Pancreas (tissue), 10 donors: Measurements from ENCODE around the gene ANKS1A. TPM values are rescaled to one million over a fixed set of nuclear protein-coding genes. Genes with fewer than 3 reads are reported as not detected.

Experiments
- ATAC-seq, 4 donors: fragments of 200-7000 bp; cut with Tn5 transposase; one replicate each; pipeline versions ENCODE4 v1.8.0 to v1.9.1; 2020; ENCODE audit warnings: mild to moderate bottlenecking in 4 of 4, moderate library complexity in 4 of 4
- DNase-seq, 6 donors: peaks; one replicate each; pipeline ENCODE4 v3.0.0-alpha.2; 2020
- FAIRE-seq: peaks from 2 replicates; lab custom pipeline; 2012; peaks lifted over from hg19 to GRCh38; lab: Jason Lieb, UNC
- H3K27ac ChIP-seq, 4 donors: fragments of 200-600 bp; sonication (generic); 1 replicate in 3 of 4; 2 replicates in 1 of 4; pipeline versions ENCODE4 v1.5.0 to v1.8.0; 2020
- H3K27me3 ChIP-seq, 4 donors: fragments of 200-600 bp; one replicate each; pipeline ENCODE4 v1.8.0; 2021
- H3K36me3 ChIP-seq, 3 donors: fragments of 200-600 bp; sonication (generic) in 1 of 3; one replicate each; pipeline versions ENCODE4 v1.5.0 to v1.8.0; 2020 to 2021
- H3K4me1 ChIP-seq, 3 donors: fragments of 200-600 bp; one replicate each; pipeline ENCODE4 v1.8.0; 2021
- H3K4me3 ChIP-seq, 4 donors: fragments of 200-600 bp; sonication (generic) in 2 of 4; one replicate each; pipeline versions ENCODE4 v1.5.0 to v1.8.0; 2020 to 2021
- H3K9me3 ChIP-seq, 4 donors: fragments of 200-600 bp; one replicate each; pipeline ENCODE4 v1.8.0; 2021
- CTCF ChIP-seq, 4 donors: fragments of 200-600 bp; sonication (generic) in 3 of 4; IDR thresholded peaks; one replicate each; pipeline versions ENCODE4 v1.5.0 to v1.8.0; 2021; ENCODE audit warnings: antibody characterized with exemption in 4 of 4
- WGBS, 2 donors: extraction: QIAGEN DNeasy Blood & Tissue Kit; methylation state at CpG; one replicate each; pipeline ENCODE4 v1.1.7; 2013; 5-methylcytosine and 5-hydroxymethylcytosine counted together
- intact Hi-C, 3 donors: fragments of 100-400 bp; cut with DNase I; formaldehyde crosslinking; loops; one replicate each; pipeline versions ENCODE4 v1.11.1 to v1.14.2; 2022
- polyA plus RNA-seq, 2 donors: library from polyadenylated mRNA; stranded (reverse); fragments of 200-250 nt; gene quantifications; one replicate each; pipeline ENCODE4 v1.2.3, GENCODE V29; 2013
- total RNA-seq, 6 donors: library from RNA; stranded (reverse); fragmentation: NEBNext Ultra II Directional in 4 of 6; extraction: Animal tissue kit (Norgen Biotek cat#: 25700) in 4 of 6; gene quantifications; one replicate each; pipeline versions ENCODE4 v1.2.1 to v1.2.4, GENCODE V29; 2021 to 2023
- donor health status: healthy with polysubstance abuse.
- donor health status: DM: no; HTN: no; CAD: no; lungs with moderate emphysema.
- donor health status: DM: no; HTN: no; CAD: no.
- donor health status: control.
- donor health status: control.
- donor health status: Bipolar disorder and iron deficiency.
- donor health status: DM: yes; HTN: yes; CAD: no.
- donor health status: DM: no; HTN: no; CAD: no.
- donor health status: DM: no; HTN: no; CAD: no.
- donor health status: DM: yes; HTN: yes; CAD: no.

Gene ANKS1A
- total and polyA plus RNA-seq, 8 donors: 6.1 to 16.7 (median 8.0) TPM

GRCh38 chr6:35073766-35074471, 184.9 kb downstream of the ANKS1A start:
- no peak for TF ChIP-seq CTCF (IDR thresholded peaks at IDR 0.05)
- no peak overlapping the region for H3K27ac ChIP-seq
- H3K4me1 ChIP-seq: no peaks in the 10 kb centered on the region
- H3K36me3 ChIP-seq: peaks cover 0 to 9% (median 0%) of the 10 kb centered on the region in 3 donors
- no peak for ATAC-seq
- no peaks in the 10 kb centered on the region for H3K27me3 ChIP-seq
- H3K4me3 ChIP-seq: no peak overlapping the region
- no peaks in the 10 kb centered on the region for H3K9me3 ChIP-seq
- intact Hi-C loops: no loop called here
- no peak for FAIRE-seq
- 90 to 91% methylated on average over 20 of the region's 20 CpGs for WGBS, 2 donors
- DNase-seq: peak in 1 of 6 donors; percentile 35

- DNase-seq: peak in 1 of 6 donors; percentile 38
- H3K27ac ChIP-seq: no peak overlapping the region
- intact Hi-C loops: no loop called here
- no peaks in the 10 kb centered on the region for H3K4me1 ChIP-seq
- H3K27me3 ChIP-seq: no peaks in the 10 kb centered on the region
- peaks cover 0 to 26% (median 0%) of the 10 kb centered on the region in 3 donors for H3K36me3 ChIP-seq
- no peaks in the 10 kb centered on the region for H3K9me3 ChIP-seq
- ATAC-seq: no peak
- WGBS, 2 donors: 87 to 90% methylated on average over 17 of the region's 17 CpGs
- H3K4me3 ChIP-seq: no peak overlapping the region
- no peak for FAIRE-seq
- no peak for TF ChIP-seq CTCF (IDR thresholded peaks at IDR 0.05)
Observed at GRCh38 chr6:35076997-35077712, 188.1 kb downstream of the ANKS1A start.

GRCh38 chr6:35077713-35078105, 188.7 kb downstream of the ANKS1A start:
- FAIRE-seq (no peak), DNase-seq (peak in 1 of 6 donors; percentile 26), ATAC-seq (no peak)
- no peak overlapping the region for H3K4me3 ChIP-seq
- no peak for TF ChIP-seq CTCF (IDR thresholded peaks at IDR 0.05)
- intact Hi-C loops: no loop called here
- 83 to 85% methylated on average over 11 of the region's 11 CpGs for WGBS, 2 donors
- H3K27ac ChIP-seq: no peak overlapping the region
- H3K27me3 ChIP-seq: no peaks in the 10 kb centered on the region
- no peaks in the 10 kb centered on the region for H3K4me1 ChIP-seq
- peaks cover 0 to 29% (median 0%) of the 10 kb centered on the region in 3 donors for H3K36me3 ChIP-seq
- H3K9me3 ChIP-seq: no peaks in the 10 kb centered on the region

- Histone ChIP-seq H3K27ac (no peak overlapping the region), H3K4me3 (no peak overlapping the region), H3K27me3 (no peaks in the 10 kb centered on the region), H3K36me3 (peaks cover 0 to 36% (median 0%) of the 10 kb centered on the region in 3 donors), H3K4me1 (no peaks in the 10 kb centered on the region), H3K9me3 (no peaks in the 10 kb centered on the region)
- FAIRE-seq (no peak), DNase-seq (peak in 2 of 6 donors; percentile 40 to 43), ATAC-seq (no peak)
- 94 to 96% methylated on average over 20 of the region's 20 CpGs for WGBS, 2 donors
- TF ChIP-seq CTCF (IDR thresholded peaks at IDR 0.05): no peak
- intact Hi-C loops: no loop called here
Observed at GRCh38 chr6:35078226-35078850, 189.3 kb downstream of the ANKS1A start.
